D721Med (cell line): ENCODE measurements around the gene EFR3B.

Experiments used
- DNase-seq: peaks from one replicate; pipeline ENCODE4 v3.0.0; 2011; ENCODE audit warnings: low spot score; ENCODE audit not compliant: insufficient read length
- FAIRE-seq: peaks from 2 replicates; lab custom pipeline; 2011; peaks lifted over from hg19 to GRCh38; lab: Jason Lieb, UNC
- CTCF ChIP-seq: IDR thresholded peaks from 2 replicates; pipeline ENCODE4 v1.5.1; 2012; ENCODE audit warnings: mild to moderate bottlenecking, control low read depth; ENCODE audit not compliant: insufficient read depth; ENCODE audit errors: missing control alignments

EFR3B gene

GRCh38 chr2:25068217-25068616 lies 26.3 kb downstream of the EFR3B start:
- no peak for TF ChIP-seq CTCF
- no peak for DNase-seq
- no peak for FAIRE-seq

GRCh38 chr2:25071966-25072365 lies 30.1 kb downstream of the EFR3B start:
- TF ChIP-seq CTCF, result no peak
- no peak for DNase-seq
- no peak for FAIRE-seq

GRCh38 chr2:25072606-25073005 lies 30.7 kb downstream of the EFR3B start:
- DNase-seq, result no peak
- no peak for TF ChIP-seq CTCF
- no peak for FAIRE-seq

- FAIRE-seq, result no peak
Measured at GRCh38 chr2:25073025-25073424, 31.1 kb downstream of the EFR3B start.

GRCh38 chr2:25073914-25074313 lies 32.0 kb downstream of the EFR3B start:
- FAIRE-seq (no peak), DNase-seq (no peak)
- TF ChIP-seq CTCF, result no peak

More at GRCh38 chr2:25073025-25073424, 31.1 kb downstream of the EFR3B start:
- DNase-seq, result no peak
- TF ChIP-seq CTCF, result no peak

GRCh38 chr2:25074826-25075225 lies 33.0 kb downstream of the EFR3B start:
- DNase-seq, result no peak
- FAIRE-seq, result no peak
- no peak for TF ChIP-seq CTCF

- no peak for FAIRE-seq
- DNase-seq, result no peak
- TF ChIP-seq CTCF, result no peak
Measured at GRCh38 chr2:25076749-25077148, 34.9 kb downstream of the EFR3B start.
